ENCODE data around the gene CREB5.

CREB5 gene

GRCh38 chr7:28865601-28866144, 453.4 kb downstream of the CREB5 start:
- Histone ChIP-seq H3K4me1 (ENCODE audit: insufficient read depth, low read length) (peaks cover 6% of the 10 kb centered on the region), H3K9me3 (ENCODE audit: low read length) (no peaks in the 10 kb centered on the region), H3K36me3 (ENCODE audit: insufficient read depth, low read length) (no peaks in the 10 kb centered on the region), H2AFZ (ENCODE audit: low read depth, low read length) (no peak overlapping the region), H3K27me3 (ENCODE audit: insufficient read depth, low read length) (no peaks in the 10 kb centered on the region), H3K4me3 (ENCODE audit: low read length) (no peak overlapping the region)

- H2AFZ ChIP-seq (ENCODE audit: low read depth, low read length): no peak overlapping the region
- peaks cover 9% of the 10 kb centered on the region for H3K4me1 ChIP-seq (ENCODE audit: insufficient read depth, low read length)
- no peaks in the 10 kb centered on the region for H3K9me3 ChIP-seq (ENCODE audit: low read length)
- no peak overlapping the region for H3K4me3 ChIP-seq (ENCODE audit: low read length)
- no peaks in the 10 kb centered on the region for H3K27me3 ChIP-seq (ENCODE audit: insufficient read depth, low read length)
- H3K36me3 ChIP-seq (ENCODE audit: insufficient read depth, low read length): no peaks in the 10 kb centered on the region
These were observed 456.4 kb downstream of the CREB5 start for GRCh38 chr7:28868712-28869111.

- no peak overlapping the region for H2AFZ ChIP-seq (ENCODE audit: low read depth, low read length)
- no peaks in the 10 kb centered on the region for H3K36me3 ChIP-seq (ENCODE audit: insufficient read depth, low read length)
- H3K4me1 ChIP-seq (ENCODE audit: insufficient read depth, low read length): peaks cover 9% of the 10 kb centered on the region
- no peaks in the 10 kb centered on the region for H3K9me3 ChIP-seq (ENCODE audit: low read length)
- no peaks in the 10 kb centered on the region for H3K27me3 ChIP-seq (ENCODE audit: insufficient read depth, low read length)
- H3K4me3 ChIP-seq (ENCODE audit: low read length): no peak overlapping the region
These were observed 458.8 kb downstream of the CREB5 start for GRCh38 chr7:28871077-28871476.

- Histone ChIP-seq H3K4me1 (ENCODE audit: insufficient read depth, low read length) (peaks cover 9% of the 10 kb centered on the region), H2AFZ (ENCODE audit: low read depth, low read length) (no peak overlapping the region), H3K4me3 (ENCODE audit: low read length) (no peak overlapping the region)
These were observed 459.3 kb downstream of the CREB5 start for GRCh38 chr7:28871631-28872030.

GRCh38 chr7:28872226-28872625, 459.9 kb downstream of the CREB5 start:
- Histone ChIP-seq H3K27me3 (ENCODE audit: insufficient read depth, low read length) (no peaks in the 10 kb centered on the region), H3K4me3 (ENCODE audit: low read length) (no peak overlapping the region), H3K36me3 (ENCODE audit: insufficient read depth, low read length) (no peaks in the 10 kb centered on the region), H2AFZ (ENCODE audit: low read depth, low read length) (no peak overlapping the region), H3K4me1 (ENCODE audit: insufficient read depth, low read length) (peaks cover 9% of the 10 kb centered on the region), H3K9me3 (ENCODE audit: low read length) (no peaks in the 10 kb centered on the region)

More at GRCh38 chr7:28871631-28872030, 459.3 kb downstream of the CREB5 start:
- H3K9me3 ChIP-seq (ENCODE audit: low read length): no peaks in the 10 kb centered on the region
- no peaks in the 10 kb centered on the region for H3K27me3 ChIP-seq (ENCODE audit: insufficient read depth, low read length)
- no peaks in the 10 kb centered on the region for H3K36me3 ChIP-seq (ENCODE audit: insufficient read depth, low read length)

GRCh38 chr7:28873365-28873764, 461.0 kb downstream of the CREB5 start:
- Histone ChIP-seq H3K9me3 (ENCODE audit: low read length) (no peaks in the 10 kb centered on the region), H3K4me1 (ENCODE audit: insufficient read depth, low read length) (peaks cover 3% of the 10 kb centered on the region), H3K4me3 (ENCODE audit: low read length) (no peak overlapping the region), H3K27me3 (ENCODE audit: insufficient read depth, low read length) (no peaks in the 10 kb centered on the region), H3K36me3 (ENCODE audit: insufficient read depth, low read length) (no peaks in the 10 kb centered on the region), H2AFZ (ENCODE audit: low read depth, low read length) (no peak overlapping the region)

GRCh38 chr7:28874001-28874400, 461.7 kb downstream of the CREB5 start:
- Histone ChIP-seq H3K9me3 (ENCODE audit: low read length) (no peaks in the 10 kb centered on the region), H3K4me3 (ENCODE audit: low read length) (no peak overlapping the region), H3K27me3 (ENCODE audit: insufficient read depth, low read length) (no peaks in the 10 kb centered on the region), H2AFZ (ENCODE audit: low read depth, low read length) (no peak overlapping the region), H3K36me3 (ENCODE audit: insufficient read depth, low read length) (no peaks in the 10 kb centered on the region), H3K4me1 (ENCODE audit: insufficient read depth, low read length) (peaks cover 3% of the 10 kb centered on the region)
